ENCODE results near the gene GLRA3. TPM values are rescaled to one million over a fixed set of nuclear protein-coding genes. Genes with fewer than 3 reads are reported as not detected.

GLRA3 gene
- total and polyA plus RNA-seq, 2 of the 8 experiments (the other 6 are each of a cell fraction or from before 2014, with no cell fraction given) = 0.02 TPM; not detected in 1

DNA sequence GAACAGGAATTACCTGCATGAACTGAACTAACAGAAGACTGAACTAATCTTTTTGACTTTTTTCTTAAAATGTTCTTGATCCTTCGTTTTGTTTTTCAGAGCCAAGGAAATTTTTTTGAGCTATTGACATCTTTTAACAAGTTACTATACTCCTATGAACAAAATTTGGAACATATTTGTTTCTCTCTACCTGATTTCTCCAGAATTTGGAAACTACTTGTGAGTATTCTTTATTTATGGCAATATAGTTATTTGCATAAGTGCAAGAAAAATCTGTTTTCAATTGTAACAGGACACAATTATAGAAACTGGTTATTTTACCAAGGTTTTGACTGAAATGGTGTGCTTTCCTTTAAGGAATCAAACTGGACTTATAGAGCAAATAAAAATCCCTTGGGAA, 217.3 kb downstream of the GLRA3 start:
- Histone ChIP-seq H3K79me1 (ENCODE audit: low read depth, low read length) (no peaks in the 10 kb centered on the region), H4K91ac (replicated peaks; ENCODE audit: insufficient read length, low read length) (no peak overlapping the region), H4K20me1 (replicated peaks in 1 of 2; ENCODE audit: control insufficient read depth in 1 of 2, insufficient read depth in 2 of 2, low read length in 2 of 2) (no peaks in the 10 kb centered on the region), H3K27me3 (replicated peaks in 1 of 4; ENCODE audit: control insufficient read depth in 3 of 4, extremely low read depth in 1 of 4, insufficient read depth in 3 of 4, low read length in 3 of 4) (no peaks in the 10 kb centered on the region), H3K36me3 (ENCODE audit: control insufficient read depth in 2 of 4, insufficient read depth in 4 of 4, low read length in 3 of 4) (no peaks in the 10 kb centered on the region; a peak in 1 of 8 replicates), H2BK15ac (ENCODE audit: low read length) (no peak overlapping the region), H2BK5ac (ENCODE audit: low read depth, low read length) (no peak overlapping the region), H2BK120ac (replicated peaks; ENCODE audit: low read depth, low read length) (no peak overlapping the region), H3K9ac (replicated peaks in 1 of 4; ENCODE audit: extremely low read depth in 1 of 4, low read depth in 3 of 4, low read length in 3 of 4) (no peak overlapping the region), H2AFZ (ENCODE audit: low read length) (no peak overlapping the region), H2BK12ac (ENCODE audit: low read depth, low read length) (no peak overlapping the region), H3K4me1 (replicated peaks in 1 of 4; ENCODE audit: control insufficient read depth in 3 of 4, insufficient read depth in 4 of 4, low read length in 3 of 4) (peaks cover 0 to 3% (median 0%) of the 10 kb centered on the region in 4 experiments; a peak in 1 of 7 replicates), H3K4ac (replicated peaks; ENCODE audit: insufficient read length, low read depth, low read length) (no peak overlapping the region), H3K56ac (replicated peaks; ENCODE audit: insufficient read length, low read depth, low read length) (no peak overlapping the region), H3K18ac (ENCODE audit: extremely low read depth, low read length) (no peak overlapping the region), H3K23ac (ENCODE audit: insufficient read length) (no peak overlapping the region), H4K5ac (ENCODE audit: insufficient read length, low read depth, low read length) (no peak overlapping the region), H3K14ac (ENCODE audit: insufficient read length) (no peak overlapping the region), H3K4me2 (ENCODE audit: insufficient read depth in 1 of 2, low read depth in 2 of 2, low read length in 2 of 2) (no peak overlapping the region), H3K23me2 (ENCODE audit: low read depth, low read length) (no peaks in the 10 kb centered on the region; the same call in 1 of the 2 replicates), H3K27ac (ENCODE audit: low read depth, low read length) (no peak overlapping the region), H3K4me3 (ENCODE audit: extremely low read depth in 1 of 4, insufficient read depth in 2 of 4, low read depth in 3 of 4, low read length in 4 of 4) (no peak overlapping the region), H3K79me2 (ENCODE audit: control insufficient read depth in 1 of 2, insufficient read depth in 2 of 2, low read length in 2 of 2) (no peaks in the 10 kb centered on the region), H3K9me3 (ENCODE audit: insufficient read depth in 2 of 2, low read depth in 1 of 2, low read length in 1 of 2) (peaks cover 3 to 6% of the 10 kb centered on the region in 2 experiments; a peak in 3 of 4 replicates), H2AK5ac (ENCODE audit: low read depth, low read length) (no peak overlapping the region), H2BK20ac (ENCODE audit: low read length) (no peak overlapping the region), H4K8ac (ENCODE audit: extremely low read depth, insufficient read depth, low read length) (no peak overlapping the region)
- DNase-seq (ENCODE audit: low read depth in 1 of 2, low spot score in 2 of 2) (no peak), FAIRE-seq (no peak)
- CTCF ChIA-PET (ENCODE audit: partially characterized antibody) = interaction anchor here (0.6 kb wide), 2 partner anchors 26 to 246 kb away, joined by 3 read pairs; no protein-coding TSS in a partner anchor
- WGBS, 2 experiments (ENCODE audit: extremely low coverage in 1 of 2, insufficient coverage in 1 of 2, insufficient read length in 1 of 2, insufficient replicate concordance in 2 of 2, low coverage in 1 of 2, low lambda C conversion rate in 2 of 2, missing lambda C conversion rate in 1 of 2) = 100% methylated on average over 1 of the region's 1 CpG; no CpG with 5 or more reads in 1 of the 2 experiments
- POLR2A ChIA-PET (ENCODE audit: partially characterized antibody) = no interaction called here
- no peak for TF ChIP-seq ZNF274 (IDR thresholded peaks at IDR 0.05; ENCODE audit: borderline replicate concordance, extremely low read depth, low read length)
- TF ChIP-seq PHF8 (conservative IDR thresholded peaks at IDR 0.05; ENCODE audit: low read depth, low read length) = no peak
- no peak for TF ChIP-seq POU5F1 (IDR thresholded peaks at IDR 0.05; ENCODE audit: low read depth, low read length)
- TF ChIP-seq, protein P1, sequence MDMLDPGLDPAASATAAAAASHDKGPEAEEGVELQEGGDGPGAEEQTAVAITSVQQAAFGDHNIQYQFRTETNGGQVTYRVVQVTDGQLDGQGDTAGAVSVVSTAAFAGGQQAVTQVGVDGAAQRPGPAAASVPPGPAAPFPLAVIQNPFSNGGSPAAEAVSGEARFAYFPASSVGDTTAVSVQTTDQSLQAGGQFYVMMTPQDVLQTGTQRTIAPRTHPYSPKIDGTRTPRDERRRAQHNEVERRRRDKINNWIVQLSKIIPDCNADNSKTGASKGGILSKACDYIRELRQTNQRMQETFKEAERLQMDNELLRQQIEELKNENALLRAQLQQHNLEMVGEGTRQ (IDR thresholded peaks at IDR 0.05; ENCODE audit: low read length) = no peak
- TF ChIP-seq KDM5A (IDR thresholded peaks at IDR 0.05; ENCODE audit: low read length) = no peak
- TF ChIP-seq RAD21 (IDR thresholded peaks at IDR 0.05 in 1 of 2, conservative IDR thresholded peaks at IDR 0.05 in 1 of 2; ENCODE audit: low read depth in 2 of 2, low read length in 2 of 2) = no peak
- no peak for TF ChIP-seq CTCF (IDR thresholded peaks at IDR 0.05; ENCODE audit: control extremely low read depth in 1 of 3, insufficient read depth in 1 of 3, low read depth in 1 of 3, low read length in 3 of 3)
- TF ChIP-seq TEAD4 (IDR thresholded peaks at IDR 0.05; ENCODE audit: low read depth, low read length) = no peak
- TF ChIP-seq CBX5 (IDR thresholded peaks at IDR 0.05; ENCODE audit: low read depth, low read length) = no peak
- no peak for TF ChIP-seq EZH2 (IDR thresholded peaks at IDR 0.05; ENCODE audit: low read depth, low read length, severe bottlenecking)

Measured in H1 (cell line).